HepG2 (cell line): ENCODE measurements around the gene SLC4A11. TPM values are rescaled to one million over a fixed set of nuclear protein-coding genes. Genes with fewer than 3 reads are reported as not detected.

ENCODE experiments used
- CEBPG ChIP-seq: IDR thresholded peaks from 2 replicates; pipeline ENCODE4 v1.6.1; 2016
- HES4 ChIP-seq: sonication (generic); formaldehyde crosslinking; IDR thresholded peaks from 2 replicates; pipeline ENCODE4 v1.9.0; 2021; ENCODE audit warnings: mild to moderate bottlenecking, missing genetic modification reagents, borderline replicate concordance
- HINFP ChIP-seq: sonication (generic); formaldehyde crosslinking; IDR thresholded peaks from 2 replicates; pipeline ENCODE4 v1.4.0; 2020; ENCODE audit warnings: low read depth, mild to moderate bottlenecking, missing genetic modification reagents
- JDP2 ChIP-seq: sonication (generic); formaldehyde crosslinking; IDR thresholded peaks from 2 replicates; pipeline ENCODE4 v1.8.1; 2022; ENCODE audit warnings: missing genetic modification reagents, borderline replicate concordance
- KDM4B ChIP-seq: sonication (generic); formaldehyde crosslinking; IDR thresholded peaks from 2 replicates; pipeline ENCODE4 v1.4.0; 2020; ENCODE audit warnings: missing genetic modification reagents
- MAFG ChIP-seq: sonication (generic); formaldehyde crosslinking; IDR thresholded peaks from 2 replicates; pipeline ENCODE4 v1.5.1; 2020; ENCODE audit warnings: mild to moderate bottlenecking, missing genetic modification reagents
- MEIS2 ChIP-seq: sonication (generic); formaldehyde crosslinking; IDR thresholded peaks from 2 replicates; pipeline ENCODE4 v1.9.0; 2021; ENCODE audit warnings: mild to moderate bottlenecking, missing genetic modification reagents
- MTERF4 ChIP-seq: sonication (generic); formaldehyde crosslinking; IDR thresholded peaks from 2 replicates; pipeline ENCODE4 v1.8.0; 2023; ENCODE audit warnings: mild to moderate bottlenecking, missing genetic modification reagents
- MXD4 ChIP-seq: IDR thresholded peaks from 2 replicates; pipeline ENCODE4 v1.6.1; 2016; ENCODE audit warnings: mild to moderate bottlenecking, missing biosample characterization, missing genetic modification reagents
- RXRA ChIP-seq: sonication (generic); formaldehyde crosslinking; IDR thresholded peaks from 2 replicates; pipeline ENCODE4 v1.5.1; 2020; ENCODE audit warnings: missing genetic modification reagents
- SOX13 ChIP-seq, 3 experiments: fragments of 450-650 bp in 1 of 3; sonication (generic) in 1 of 3; formaldehyde crosslinking in 1 of 3; IDR thresholded peaks in 2 of 3; conservative IDR thresholded peaks in 1 of 3; 2 replicates each; pipeline versions ENCODE4 v1.5.0 to v1.6.1; 2016 to 2020; ENCODE audit warnings: antibody characterized with exemption in 1 of 3, mild to moderate bottlenecking in 1 of 3, missing compliant biosample characterization in 1 of 3, missing genetic modification reagents in 1 of 3, moderate library complexity in 1 of 3
- TBX2 ChIP-seq: sonication (generic); formaldehyde crosslinking; IDR thresholded peaks from 2 replicates; pipeline ENCODE4 v1.5.0; 2020; ENCODE audit warnings: missing genetic modification reagents, mild to moderate bottlenecking, borderline replicate concordance
- TIGD3 ChIP-seq: sonication (generic); formaldehyde crosslinking; IDR thresholded peaks from 2 replicates; pipeline ENCODE4 v1.5.1; 2020; ENCODE audit warnings: mild to moderate bottlenecking, missing genetic modification reagents, borderline replicate concordance
- ZNF18 ChIP-seq: sonication (generic); formaldehyde crosslinking; IDR thresholded peaks from 2 replicates; pipeline ENCODE4 v1.8.0; 2022; ENCODE audit warnings: mild to moderate bottlenecking, missing genetic modification reagents; ENCODE audit not compliant: insufficient replicate concordance
- ZNF280D ChIP-seq: sonication (generic); formaldehyde crosslinking; IDR thresholded peaks from 2 replicates; pipeline ENCODE4 v1.5.1; 2020; ENCODE audit warnings: mild to moderate bottlenecking, missing genetic modification reagents
- ZNF446 ChIP-seq: sonication (generic); formaldehyde crosslinking; IDR thresholded peaks from 2 replicates; pipeline ENCODE4 v1.5.0; 2020; ENCODE audit warnings: mild to moderate bottlenecking, missing genetic modification reagents
- ZNF460 ChIP-seq: sonication (generic); formaldehyde crosslinking; IDR thresholded peaks from 2 replicates; pipeline ENCODE4 v1.5.1; 2020; ENCODE audit warnings: missing genetic modification reagents, mild to moderate bottlenecking, borderline replicate concordance
- ZNF570 ChIP-seq: sonication (generic); formaldehyde crosslinking; IDR thresholded peaks from 2 replicates; pipeline ENCODE4 v1.4.0; 2020; ENCODE audit warnings: mild to moderate bottlenecking, missing genetic modification reagents, borderline replicate concordance
- ZNF616 ChIP-seq: sonication (generic); formaldehyde crosslinking; IDR thresholded peaks from 2 replicates; pipeline ENCODE4 v1.5.0; 2020; ENCODE audit warnings: low read depth, mild to moderate bottlenecking, missing genetic modification reagents
- ZNF788 ChIP-seq: sonication (generic); formaldehyde crosslinking; IDR thresholded peaks from 2 replicates; pipeline ENCODE4 v1.5.0; 2020; ENCODE audit warnings: mild to moderate bottlenecking, missing genetic modification reagents, borderline replicate concordance
- polyA plus RNA-seq, 8 experiments: library from polyadenylated mRNA; depleted of rRNA in 3 of 8; stranded (reverse) in 7 of 8; unstranded in 1 of 8; fragments of >200 nt; fragmentation: Illumina TruSeq in 4 of 8; extraction: Trizol in 4 of 8; gene quantifications; 2 replicates each; pipeline versions ENCODE4 v1.2.1 to v1.2.3, GENCODE V29; 2011 to 2016; ENCODE audit warnings: low read depth in 4 of 8, missing spikeins in 1 of 8, mixed read lengths in 1 of 8; ENCODE audit not compliant: insufficient read depth in 1 of 8
- total RNA-seq, 5 experiments: library from RNA; depleted of rRNA; stranded (reverse); fragments of >200 nt; fragmentation: Illumina TruSeq; extraction: Trizol; gene quantifications; 2 replicates each; pipeline ENCODE4 v1.2.3, GENCODE V29; 2016; ENCODE audit warnings: low read depth in 1 of 5

Gene SLC4A11
- total and polyA plus RNA-seq, 2 of the 13 experiments (the other 11 are each of a cell fraction or from before 2014, with no cell fraction given) = 3.9 to 27.0 TPM

GRCh38 chr20:3208786-3209256 lies 30.2 kb downstream of the SLC4A11 start (continued):
- TF ChIP-seq ZNF18 (CRISPR knock-in tag) (peak; percentile 28), ZNF446 (CRISPR knock-in tag) (0 out of 2 replicates have a peak, but pooled peaks have one; percentile 46), MAFG (no peak), MTERF4 (0 out of 2 replicates have a peak, but pooled peaks have one; percentile 11), JDP2 (CRISPR knock-in tag) (no peak), ZNF280D (CRISPR knock-in tag) (peak; percentile 65; the same call in 1 of the 2 replicates), KDM4B (CRISPR knock-in tag) (0 out of 2 replicates have a peak, but pooled peaks have one; percentile 9), RXRA (no peak), TIGD3 (CRISPR knock-in tag) (peak; percentile 30; the same call in 1 of the 2 replicates), CEBPG (CRISPR knock-in tag) (peak; percentile 2; the same call in 1 of the 2 replicates), ZNF616 (CRISPR knock-in tag) (no peak), TBX2 (CRISPR knock-in tag) (peak; percentile 46; the same call in 1 of the 2 replicates), MXD4 (CRISPR knock-in tag) (no peak), HES4 (CRISPR knock-in tag) (peak; percentile 40; the same call in 1 of the 2 replicates), ZNF570 (CRISPR knock-in tag) (no peak), ZNF460 (CRISPR knock-in tag) (no peak), SOX13 (IDR thresholded peaks at IDR 0.05) (0 out of 2 replicates have a peak, but pooled peaks have one; percentile 11), SOX13 (CRISPR knock-in tag; conservative IDR thresholded peaks at IDR 0.05 in 1 of 2, IDR thresholded peaks at IDR 0.05 in 1 of 2) (no peak), HINFP (CRISPR knock-in tag) (0 out of 2 replicates have a peak, but pooled peaks have one; percentile 15), MEIS2 (peak; percentile 6; the same call in 1 of the 2 replicates), ZNF788 (0 out of 2 replicates have a peak, but pooled peaks have one; percentile 19)
